CD4-positive, alpha-beta T cell treated with Interferon alpha-2 for 1 hour (primary cell): ENCODE data around the gene CUL7.
"Not testable (repeated sequence)": the region's sequence is repeated elsewhere in the genome, so short reads cannot be mapped to it uniquely, and the experiment has no call there.

Experiments
- DNase-seq, 2 donors: peaks; one replicate each; pipeline ENCODE4 v3.0.0-alpha.2; 2020 to 2022

The CUL7 gene

DNA sequence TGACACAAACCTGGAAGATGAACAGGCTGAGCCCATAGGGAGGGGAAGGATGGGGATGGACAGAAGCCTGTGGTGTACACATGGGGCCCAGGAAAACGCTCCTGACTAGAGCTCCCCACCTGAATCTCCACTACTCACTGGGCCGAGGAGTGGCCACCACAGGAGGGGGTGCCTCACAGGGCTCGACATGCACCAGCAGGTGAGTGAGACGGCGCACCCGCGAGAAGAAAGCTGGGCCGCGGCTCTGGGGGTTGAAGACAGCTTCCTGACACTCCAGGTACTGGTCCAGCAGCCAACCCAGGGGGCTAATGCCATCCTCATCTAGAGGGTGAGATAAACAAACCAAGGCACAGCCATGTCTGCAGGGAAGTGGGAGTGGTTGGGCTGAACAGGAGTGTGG, 10.3 kb downstream of the CUL7 start:
- no peak for DNase-seq

DNA sequence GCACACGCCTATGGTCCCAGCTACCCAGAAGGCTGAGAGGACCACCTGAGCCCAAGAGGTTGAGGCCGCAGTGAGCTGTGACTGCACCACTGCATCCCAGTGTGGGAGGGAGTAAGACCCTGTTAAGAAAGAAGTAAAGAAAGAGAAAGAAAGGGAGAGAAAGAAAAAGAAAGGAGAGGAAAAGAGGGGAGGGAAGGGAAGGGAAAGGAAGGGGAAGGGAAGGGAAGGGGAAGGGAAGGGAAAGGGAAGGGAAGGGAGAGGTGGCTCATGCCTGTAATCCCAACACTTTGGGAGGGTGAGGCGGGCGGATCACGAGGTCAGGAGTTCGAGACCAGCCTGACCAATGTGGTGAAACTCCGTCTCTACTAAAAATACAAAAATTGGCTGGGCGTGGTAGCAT, 12.2 kb downstream of the CUL7 start:
- DNase-seq, result not testable (repeated sequence)

DNA sequence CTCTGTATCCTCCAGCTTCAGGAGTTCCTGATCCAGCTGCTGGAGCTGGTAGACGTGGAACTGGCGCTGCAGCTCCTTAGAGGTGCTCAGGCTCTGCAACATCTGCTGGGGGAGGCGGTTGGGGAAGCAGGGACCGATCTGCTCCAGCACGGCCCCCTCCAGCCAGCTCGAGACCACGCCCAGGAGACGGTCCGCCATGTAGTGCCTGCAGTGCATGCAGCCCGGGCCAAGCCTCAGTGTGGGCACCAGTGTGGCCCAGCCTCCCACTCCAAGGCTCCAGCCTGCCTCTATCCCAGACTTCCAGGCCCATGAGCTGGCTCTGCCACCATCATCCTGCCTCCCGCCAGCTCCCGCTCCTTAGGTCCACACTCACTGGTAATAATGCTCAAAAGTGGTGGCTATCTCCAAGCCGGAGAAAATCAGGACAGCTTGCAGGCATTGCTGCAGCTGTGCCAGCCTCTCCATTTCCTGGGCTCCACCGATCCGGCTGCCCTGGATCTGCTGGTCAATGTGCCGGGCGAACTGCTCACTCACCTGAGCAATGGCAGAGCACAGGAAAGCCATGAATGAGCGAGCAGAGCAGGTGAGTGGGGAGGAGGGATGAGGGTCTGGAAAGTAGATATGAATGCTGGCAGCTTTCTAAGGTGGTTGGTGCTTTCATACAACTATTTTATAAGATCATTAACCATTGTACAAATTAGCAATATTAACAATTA, 13.0 kb downstream of the CUL7 start:
- DNase-seq, result no peak

- DNase-seq, result no peak
These were observed 14.9 kb downstream of the CUL7 start for GRCh38 chr6:43038727-43039126.

- no peak for DNase-seq
These were observed 15.9 kb downstream of the CUL7 start for GRCh38 chr6:43037706-43038105.

- DNase-seq, result no peak
These were observed 16.5 kb downstream of the CUL7 start for GRCh38 chr6:43037197-43037596.

GRCh38 chr6:43036712-43037111, 16.9 kb downstream of the CUL7 start:
- no peak for DNase-seq

DNA sequence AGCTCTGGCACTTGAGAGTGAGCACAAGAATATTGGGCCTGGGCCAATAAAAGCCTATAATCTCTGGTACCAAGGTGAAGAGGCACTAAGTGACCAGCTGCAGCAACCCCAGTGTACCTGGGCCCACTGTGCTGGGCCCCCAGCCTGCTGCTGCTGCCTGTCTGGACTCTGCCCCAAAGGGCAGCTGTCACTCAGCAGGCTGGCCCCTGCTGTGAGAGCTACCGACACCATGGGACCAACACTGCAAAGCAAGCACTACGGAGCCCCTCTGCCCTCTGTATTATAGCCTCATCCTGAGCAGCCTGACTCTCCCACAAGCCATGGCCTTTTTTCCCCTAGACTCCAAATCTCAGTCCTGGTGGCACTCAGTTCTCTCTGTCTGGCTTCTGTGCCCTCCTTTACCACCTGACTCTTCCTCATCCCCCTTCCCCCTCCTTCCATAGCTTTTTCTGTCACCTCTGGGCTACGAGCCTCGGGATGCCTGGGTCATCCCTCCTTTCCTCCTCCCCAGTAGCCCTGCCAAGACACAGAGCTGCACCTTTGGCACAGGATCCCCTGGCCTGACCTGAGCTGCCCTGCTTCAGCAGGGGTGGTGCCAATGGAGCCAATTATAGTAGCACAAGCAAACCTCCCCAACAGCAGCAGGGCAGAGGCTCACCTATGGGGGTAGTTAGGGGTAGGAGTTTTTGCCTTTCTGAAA, 18.0 kb downstream of the CUL7 start:
- no peak for DNase-seq

DNA sequence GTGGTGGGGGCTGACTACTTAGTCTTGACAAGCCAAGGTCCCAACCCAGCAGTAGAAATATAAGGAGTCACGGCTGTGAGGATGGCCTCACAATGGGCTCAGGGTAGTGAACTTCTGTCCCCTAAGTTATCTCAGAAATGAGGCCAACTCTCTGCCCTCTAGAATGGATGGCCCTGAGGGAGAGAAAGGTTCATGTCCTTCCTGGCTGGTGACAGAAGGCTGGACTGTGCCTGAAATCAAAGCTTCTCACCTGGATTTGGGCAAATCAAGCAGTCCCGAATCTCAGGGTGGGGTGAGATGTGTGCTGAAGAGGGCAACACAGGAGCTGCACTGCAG, 19.5 kb downstream of the CUL7 start:
- no peak for DNase-seq

DNA sequence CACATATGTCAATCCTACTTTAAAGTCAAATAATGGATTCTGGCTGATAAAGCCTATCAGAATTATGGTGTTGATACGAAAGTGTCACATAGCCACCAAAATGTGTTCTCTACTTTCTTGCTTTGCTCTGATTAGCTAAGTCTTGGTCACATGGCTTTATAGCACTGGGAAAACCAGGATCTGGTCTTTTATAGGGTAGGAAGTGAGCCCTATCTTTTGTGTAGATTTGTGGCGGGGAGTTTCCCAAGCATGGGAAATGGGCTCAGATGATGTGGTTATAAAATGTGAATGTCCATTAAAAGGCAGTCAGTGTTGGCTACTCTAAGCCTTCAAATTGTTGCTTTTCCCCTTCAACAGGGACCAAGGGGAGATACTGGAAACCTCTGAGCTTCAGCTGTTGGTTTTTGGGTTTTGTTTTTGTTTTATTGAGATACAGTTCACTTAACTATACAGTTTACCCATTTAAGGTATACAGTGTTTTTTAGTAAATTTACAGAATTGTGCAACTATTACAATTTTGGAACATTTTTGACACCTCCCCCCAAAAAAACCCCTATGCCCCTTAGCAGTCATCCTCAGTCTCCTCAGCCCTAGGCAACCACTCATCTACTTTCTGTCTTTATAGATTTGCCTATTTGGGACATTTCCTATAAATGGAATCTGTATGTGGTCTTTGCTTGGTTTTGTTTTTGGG, 20.0 kb downstream of the CUL7 start:
- no peak for DNase-seq

DNA sequence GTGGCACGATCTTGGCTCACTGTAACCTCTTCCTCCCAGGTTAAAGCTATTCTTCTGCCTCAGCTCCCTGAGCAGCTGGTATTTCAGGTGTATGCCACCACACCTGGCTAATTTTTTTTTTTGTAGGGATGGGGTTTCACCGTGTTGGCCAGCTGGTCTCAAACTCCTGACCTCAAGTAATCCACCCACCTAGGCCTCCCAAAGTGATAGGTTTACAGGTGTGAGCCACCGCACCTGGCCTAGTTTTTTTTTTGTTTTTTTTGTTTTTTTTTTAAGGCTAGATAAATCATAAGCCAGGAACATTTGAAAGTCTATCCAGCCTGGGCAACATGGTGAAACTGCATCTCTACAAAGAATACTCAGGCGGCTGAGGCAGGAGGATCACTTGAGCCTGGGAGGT, 21.3 kb downstream of the CUL7 start:
- no peak for DNase-seq

DNA sequence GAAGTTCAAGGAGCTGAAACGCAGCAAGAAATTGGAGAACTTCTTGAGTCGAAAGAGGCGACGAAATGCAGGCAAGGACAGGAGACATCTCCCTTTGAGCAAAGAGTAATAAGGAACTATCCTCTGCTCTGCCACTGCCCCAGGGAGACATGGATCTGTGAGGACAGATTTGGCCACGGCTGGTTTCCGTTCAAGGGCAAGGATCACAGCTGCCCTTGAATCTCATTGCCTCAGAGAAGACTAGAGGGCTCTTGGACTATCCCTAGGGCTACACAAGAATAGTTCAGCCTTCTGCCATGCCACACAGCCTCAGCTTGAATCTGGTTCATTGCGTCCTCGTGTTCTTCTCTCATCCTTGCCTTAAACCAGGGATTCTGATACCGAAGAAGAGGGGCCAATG, 24.5 kb downstream of the CUL7 start:
- no peak for DNase-seq

DNA sequence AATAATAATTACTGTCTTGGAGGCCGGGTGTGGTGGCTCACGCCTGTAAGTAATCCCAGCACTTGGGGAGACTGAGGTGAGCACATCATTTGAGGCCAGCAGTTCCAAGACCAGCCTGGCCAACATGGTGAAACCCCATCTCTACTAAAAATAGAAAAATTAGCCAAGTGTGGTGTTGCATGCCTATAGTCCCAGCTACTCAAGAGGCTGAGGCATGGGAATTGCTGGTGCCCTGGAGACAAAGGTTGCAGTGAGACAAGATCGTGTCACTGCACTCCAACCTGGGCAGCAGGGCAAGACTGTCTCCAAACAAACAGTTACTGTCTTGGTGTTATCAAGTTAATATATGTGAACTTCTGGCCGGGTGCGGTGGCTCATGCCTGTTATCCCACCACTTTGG, 27.3 kb downstream of the CUL7 start:
- no peak for DNase-seq

DNA sequence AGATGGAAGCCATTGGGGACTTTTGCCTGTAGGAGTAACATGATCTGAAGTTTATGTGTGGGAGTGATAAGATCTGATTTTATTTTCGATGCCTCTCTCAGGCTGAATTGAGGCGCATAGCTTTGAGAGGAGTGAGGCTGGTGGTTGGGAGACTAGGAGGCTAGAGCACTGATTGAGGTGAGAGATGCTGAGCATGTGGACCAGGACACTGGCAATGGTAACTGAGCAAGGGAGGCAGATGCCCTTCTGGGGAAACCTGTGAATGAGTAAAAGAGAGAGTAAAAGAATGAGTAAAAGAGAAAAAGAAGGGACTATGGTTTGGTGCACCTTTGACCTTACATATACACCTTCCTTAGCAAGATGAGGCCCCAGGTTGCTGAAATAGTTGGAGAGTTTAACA, 29.2 kb downstream of the CUL7 start:
- DNase-seq, result no peak

GRCh38 chr6:43021270-43022047, 32.2 kb downstream of the CUL7 start, which contains the start of gene RRP36:
Gene RRP36 (plus strand): TSS chr6:43021623. CDS start chr6:43021655, 32 bp downstream.
- DNase-seq, result peak; percentile 43 to 70

- no peak for DNase-seq
These were observed 32.8 kb downstream of the CUL7 start for GRCh38 chr6:43020847-43021246.

DNA sequence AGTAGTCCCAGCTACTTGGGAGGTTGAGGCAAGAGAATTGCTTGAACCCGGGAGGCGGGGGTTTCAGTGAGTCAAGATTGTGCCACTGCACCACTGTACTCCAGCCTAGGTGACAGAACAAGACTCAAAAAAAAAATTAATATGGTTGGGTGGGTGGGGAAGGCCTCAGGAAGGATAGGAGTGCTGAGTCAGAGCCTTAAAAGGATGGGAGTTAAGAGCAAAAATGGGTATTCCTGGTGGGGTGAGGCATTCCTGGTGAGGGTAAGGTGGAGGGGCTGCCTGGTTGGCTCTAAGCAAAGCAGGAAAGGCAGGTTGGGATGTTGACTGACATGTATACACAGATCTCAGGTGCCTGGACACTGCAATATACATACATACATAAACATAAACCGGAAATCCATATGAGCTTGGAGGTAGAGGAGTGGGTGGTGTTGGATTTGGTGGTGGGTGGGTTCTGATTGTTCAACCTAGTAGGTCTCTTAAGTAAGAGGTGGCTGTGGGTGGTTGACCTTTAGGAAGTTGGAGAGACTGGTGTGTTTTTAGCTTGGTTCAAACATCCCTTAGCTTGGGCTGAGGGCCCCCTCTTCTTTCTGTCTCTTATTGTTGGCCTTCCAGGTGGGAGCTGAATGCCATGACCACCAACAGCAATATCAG, 33.5 kb downstream of the CUL7 start:
- no peak for DNase-seq

- no peak for DNase-seq
These were observed 34.5 kb downstream of the CUL7 start for GRCh38 chr6:43019152-43019551.

DNA sequence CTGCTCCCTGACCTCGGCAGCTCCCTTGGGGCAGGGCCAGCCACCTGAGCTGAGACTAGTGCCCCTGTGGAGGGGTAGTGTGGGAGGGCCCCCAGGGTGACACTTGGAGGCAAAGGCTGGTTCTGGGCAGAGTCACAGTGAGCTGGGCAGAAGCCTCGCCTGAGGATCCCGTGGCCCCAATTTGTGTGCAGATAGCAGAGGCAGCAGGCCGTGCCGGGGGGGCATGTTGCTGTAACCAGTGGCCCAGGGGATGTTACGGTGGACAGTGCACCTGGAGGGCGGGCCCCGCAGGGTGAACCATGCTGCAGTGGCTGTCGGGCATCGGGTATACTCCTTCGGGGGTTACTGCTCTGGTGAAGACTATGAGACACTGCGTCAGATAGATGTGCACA, 36.7 kb downstream of the CUL7 start:
- DNase-seq, result no peak

- no peak for DNase-seq
These were observed 37.3 kb downstream of the CUL7 start for GRCh38 chr6:43016176-43016942.

DNA sequence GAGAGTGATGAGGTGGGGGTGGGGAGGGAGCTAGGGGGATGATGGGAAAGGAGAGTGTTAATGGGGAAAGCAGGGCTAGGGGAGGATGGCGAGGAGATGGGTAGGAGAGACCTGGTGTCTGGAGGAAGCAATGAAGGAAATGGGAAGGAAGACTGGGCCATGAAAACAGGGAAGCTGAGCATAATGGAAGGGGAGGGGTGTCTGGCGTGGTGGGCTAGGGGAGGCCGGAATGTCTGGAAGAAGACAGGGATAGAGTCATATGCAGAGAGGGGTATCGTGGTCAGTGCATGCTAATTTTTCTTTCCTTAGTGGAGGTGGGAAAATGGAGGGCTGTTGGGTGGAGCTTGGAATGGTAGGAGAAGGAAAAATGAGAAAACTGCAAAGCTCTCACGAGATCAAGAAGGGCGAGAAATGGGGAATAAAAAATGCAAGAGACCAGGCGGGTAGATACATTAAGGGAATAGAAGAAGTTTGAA, 39.2 kb downstream of the CUL7 start:
- no peak for DNase-seq
